ENCODE results near the gene PAPPA.

PAPPA gene

DNA sequence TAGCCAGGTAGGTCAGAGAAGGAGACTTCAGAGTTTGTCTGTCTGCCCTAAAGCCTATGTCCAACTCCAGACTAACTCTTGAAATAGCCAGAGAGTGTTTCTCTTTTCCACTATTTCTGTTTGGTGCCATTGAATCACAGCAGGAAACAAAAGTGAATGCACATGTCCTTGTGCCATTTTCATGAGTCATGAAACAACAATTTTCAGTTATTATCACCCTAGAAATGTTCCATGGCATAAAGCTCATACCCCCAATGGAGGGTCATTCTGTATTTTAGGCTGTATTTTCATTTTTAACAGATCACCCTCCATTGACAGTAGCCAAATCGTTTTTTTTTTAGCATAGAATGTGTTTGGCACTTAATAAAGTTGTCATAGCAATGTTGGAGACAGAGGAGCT lies 124.7 kb downstream of the PAPPA start:
- DNase-seq: no peak

DNA sequence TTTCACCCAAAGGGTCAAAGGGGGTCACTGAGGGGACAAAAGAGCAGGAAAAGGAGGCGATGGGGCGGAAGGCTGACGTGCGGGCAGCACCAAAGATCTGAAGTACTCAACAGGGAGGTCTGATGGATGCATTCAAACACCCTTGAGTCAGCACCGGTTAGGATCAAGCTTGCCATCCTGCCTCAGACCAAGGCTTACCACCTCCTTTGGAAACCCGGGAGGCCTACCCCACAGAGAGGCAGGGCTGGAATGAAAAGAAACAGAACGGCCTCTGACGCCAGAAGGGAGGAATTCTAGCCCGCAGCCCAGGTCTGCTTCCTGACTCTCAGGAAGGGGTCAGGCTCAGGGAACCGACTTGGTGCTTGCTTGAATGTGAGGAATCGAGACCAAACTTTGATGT lies 125.6 kb downstream of the PAPPA start:
- no peak for DNase-seq

DNA sequence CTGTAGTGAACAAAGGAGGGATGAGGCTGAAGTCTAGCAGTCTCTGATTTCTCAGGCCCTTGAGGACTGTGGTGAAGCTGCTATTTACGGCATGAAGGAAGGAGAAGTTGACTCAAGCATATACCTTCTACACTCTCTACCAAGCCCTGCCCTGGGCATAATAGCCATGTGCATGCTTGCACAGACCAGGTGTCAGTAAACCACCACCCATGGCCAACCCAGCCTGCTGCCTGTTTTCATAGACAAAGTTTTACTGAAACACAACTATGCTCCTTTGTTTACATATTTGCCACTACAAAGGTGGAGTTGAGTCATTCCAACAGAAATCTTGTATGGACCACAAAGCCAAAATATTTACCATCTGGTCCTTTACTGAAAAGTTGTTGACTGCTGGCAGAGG lies 126.9 kb downstream of the PAPPA start:
- DNase-seq: no peak

DNA sequence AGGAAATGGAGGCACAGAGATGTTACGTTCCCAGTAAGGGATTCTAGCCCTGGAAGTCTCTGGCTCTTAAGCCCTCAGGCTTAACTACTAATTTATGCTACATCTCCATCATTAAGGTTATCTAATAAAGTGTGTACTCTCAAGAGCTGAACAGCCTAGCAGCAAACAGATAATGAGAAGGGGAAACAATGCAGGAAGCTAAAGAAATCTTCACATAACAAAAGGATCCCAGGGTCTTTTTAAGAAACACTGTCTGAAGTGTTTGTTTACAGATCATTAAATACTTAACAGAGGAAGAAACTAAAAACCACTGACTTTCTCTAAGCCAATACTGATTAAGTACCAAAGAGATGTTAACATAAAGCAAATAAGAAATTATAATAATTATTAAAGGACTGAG lies 129.0 kb downstream of the PAPPA start:
- DNase-seq: peak; percentile 47

DNA sequence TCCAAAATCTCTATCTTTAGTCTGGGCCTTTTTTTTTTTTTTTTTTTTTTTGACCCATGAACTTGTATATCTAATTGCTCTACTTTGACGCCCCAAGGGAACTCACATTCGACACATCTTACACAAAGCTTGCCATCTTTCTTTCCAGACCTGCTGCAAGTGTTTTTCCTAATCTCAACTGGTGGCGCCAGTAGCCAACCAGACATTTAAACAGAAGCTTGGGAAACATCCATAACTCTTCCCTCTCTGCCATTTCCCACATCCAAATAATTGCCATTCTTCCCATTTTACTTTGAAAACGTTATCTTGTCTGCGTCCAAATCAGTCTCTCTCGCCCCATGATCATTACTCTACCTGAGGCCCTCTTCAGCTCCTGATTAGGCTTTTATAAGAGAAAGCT lies 130.9 kb downstream of the PAPPA start:
- no peak for DNase-seq

DNA sequence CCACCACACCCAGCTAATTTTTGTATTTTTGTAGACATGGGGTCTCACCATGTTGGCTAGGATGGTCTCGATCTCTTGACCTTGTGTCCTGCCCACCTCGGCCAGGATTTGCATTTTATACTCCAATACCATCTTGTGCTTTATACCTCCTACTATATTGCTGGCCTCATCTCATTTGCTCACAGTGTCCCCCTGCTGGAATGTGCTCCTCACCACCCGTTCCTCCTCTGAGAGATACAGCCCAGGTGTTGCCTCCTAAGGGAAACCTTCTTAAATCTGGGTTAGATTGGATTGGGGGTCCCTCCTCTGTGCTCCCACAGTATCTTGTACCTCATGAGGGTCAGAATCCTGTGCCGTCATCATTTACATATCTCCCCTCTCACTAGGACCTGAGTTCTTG lies 131.7 kb downstream of the PAPPA start:
- no peak for DNase-seq

DNA sequence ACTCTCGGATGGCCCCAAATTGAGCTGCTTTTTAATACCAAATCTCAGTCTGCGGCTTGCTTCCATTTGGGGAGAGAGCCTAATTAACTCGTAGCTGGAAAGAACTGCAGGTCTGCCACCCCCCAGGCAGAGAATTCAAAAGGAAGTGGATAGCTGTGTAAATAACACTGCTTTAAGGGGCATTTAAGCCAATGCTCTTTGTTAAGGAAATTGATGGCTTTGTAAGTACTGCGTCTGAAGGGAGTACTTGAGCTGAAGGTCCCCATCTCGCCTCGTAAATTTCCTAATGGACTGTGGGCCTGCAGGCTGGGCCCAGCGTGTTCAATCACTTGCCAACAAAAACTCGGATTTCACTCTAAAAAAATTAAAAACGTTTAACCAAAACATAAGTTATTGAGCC lies 132.7 kb downstream of the PAPPA start:
- peak; percentile 66 for DNase-seq

DNA sequence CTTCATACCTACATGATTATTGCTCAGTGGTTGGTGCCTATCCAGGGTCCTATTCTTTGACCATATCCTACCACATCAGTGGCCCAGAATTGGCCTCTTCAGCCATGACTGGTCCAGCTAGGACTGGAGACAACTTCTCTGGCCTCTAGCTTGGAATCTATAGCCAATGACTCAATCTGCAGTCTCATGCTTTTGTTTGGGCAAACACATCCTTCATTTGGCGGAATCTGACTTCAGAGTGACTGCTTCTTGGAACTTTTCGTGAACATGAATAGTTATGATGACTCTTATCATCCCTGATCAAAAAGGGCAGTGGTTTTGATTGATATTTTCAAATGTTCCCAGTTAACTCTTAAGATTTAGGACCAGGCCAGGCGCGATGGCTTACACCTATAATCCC lies 134.1 kb downstream of the PAPPA start:
- no peak for DNase-seq

DNA sequence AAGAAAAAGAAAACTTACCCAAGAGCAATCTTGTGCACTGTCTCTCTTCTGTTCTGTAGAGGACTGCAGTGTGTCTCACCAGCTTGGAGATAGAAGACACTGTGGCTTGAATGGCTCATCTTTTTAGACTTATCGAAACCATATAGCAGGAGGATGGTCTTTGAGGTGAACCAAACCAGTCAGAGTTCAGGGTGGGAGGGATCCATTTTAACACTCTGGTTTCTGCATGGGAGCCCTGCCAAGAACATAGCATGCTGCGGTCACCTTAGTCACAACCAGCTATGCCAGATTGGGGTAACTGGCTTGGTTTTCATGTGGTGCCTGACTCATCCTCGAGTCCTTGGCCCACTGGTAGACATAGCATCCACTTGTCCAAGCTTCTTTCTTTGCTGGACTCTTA lies 135.1 kb downstream of the PAPPA start:
- no peak for DNase-seq

DNA sequence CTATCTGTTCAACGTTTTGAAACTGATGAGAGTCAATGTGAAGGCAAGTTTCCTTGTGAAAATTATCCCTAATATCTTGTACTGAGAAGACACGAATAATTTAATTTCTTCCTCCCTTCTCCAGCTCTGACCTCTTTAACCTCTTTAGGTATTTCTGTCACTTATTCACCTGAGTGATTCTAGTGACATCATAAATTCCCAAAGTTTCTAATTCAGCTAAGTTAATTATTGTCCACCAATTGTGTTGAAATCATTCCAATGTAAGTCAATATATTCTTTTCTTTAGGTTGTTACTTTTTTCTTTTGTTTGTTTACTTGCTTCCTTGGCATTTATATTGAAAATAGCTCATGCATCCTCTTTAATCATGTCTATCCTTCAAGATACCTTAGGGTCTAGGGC lies 143.8 kb downstream of the PAPPA start:
- DNase-seq: no peak

DNA sequence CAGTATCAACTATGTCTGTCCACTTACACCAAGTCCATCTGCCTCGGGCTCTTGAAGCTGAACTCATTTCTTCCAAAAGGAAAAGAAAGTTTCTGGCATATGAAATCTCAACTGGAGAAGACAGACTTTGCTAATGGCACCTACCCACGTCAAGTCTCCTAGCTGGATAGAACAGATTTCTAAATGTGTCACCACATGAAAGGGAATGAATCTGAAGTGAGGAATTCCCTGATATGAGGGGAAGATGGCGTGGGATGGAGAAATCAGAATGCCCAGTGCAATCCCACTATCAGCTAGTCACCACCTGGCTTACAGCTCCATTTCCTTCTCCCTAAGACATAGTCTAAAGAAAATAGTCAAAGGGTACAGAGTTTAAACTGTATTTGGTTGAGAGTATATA lies 144.7 kb downstream of the PAPPA start:
- no peak for DNase-seq

DNA sequence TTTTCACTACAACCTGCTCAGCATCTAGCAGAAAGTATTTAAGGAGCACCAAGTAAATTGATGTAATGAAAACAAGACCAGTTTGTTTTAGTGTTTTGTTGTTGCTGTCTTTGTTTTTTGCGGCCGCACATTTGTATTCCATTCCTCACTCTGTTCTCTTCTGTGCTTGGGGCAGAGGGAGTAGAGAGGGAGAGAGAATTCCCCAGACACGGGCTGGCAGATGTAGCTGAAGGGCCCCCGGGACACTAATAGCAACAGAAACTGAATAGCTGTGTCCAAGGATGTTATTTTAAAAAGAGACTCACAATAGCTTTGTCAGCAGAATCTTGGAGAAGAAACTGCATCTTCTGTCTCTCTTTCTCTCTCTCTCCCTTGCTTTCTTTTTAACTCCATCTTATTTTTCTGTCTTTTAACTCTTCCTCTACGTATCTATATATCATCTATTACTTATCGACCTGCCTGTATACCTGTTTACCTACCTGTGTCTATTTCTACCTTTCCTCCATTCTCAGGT lies 145.3 kb downstream of the PAPPA start:
- no peak for DNase-seq

DNA sequence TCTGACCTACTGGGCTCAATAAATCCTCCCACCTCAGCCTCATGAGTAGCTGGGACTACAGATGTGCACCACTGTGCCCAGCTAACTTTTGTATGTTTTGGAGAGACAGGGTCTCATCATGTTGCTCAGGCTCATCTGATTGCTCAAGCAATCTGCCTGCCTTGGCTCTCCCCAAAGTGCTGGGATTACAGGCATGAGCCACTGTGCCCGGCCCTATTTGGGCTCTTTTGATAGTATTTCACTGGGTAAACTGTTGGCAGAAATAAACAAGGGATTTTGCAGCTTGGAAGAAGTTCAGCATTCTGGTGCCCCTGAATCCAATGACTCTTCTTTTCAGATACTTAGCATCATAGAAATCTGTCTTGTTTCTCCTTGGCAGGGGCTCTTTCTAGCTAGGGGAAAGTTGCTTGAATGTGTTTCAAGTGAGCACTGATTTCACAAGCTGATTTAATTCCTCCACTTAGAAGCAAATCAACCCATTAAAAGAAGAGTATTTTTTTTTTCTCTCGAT lies 146.8 kb downstream of the PAPPA start:
- DNase-seq: no peak

DNA sequence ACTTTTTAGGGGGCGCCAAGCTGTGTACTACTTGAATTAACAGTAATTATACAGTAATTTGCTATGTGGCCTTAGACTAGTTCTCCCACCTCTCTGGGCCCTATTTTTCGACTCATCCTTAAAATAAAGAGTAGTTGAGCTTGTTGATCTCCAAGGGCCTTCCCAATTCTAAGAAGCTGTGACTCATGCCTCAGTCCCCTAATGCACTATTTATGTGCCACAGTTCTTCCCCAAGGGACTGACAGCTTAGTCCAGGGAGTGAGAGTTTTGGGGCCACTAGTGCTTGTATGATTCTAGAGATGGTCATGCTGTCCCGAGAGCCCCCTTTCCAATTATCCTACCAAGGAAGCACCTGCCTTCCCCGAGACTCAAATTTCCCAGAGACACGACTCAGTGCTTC lies 149.7 kb downstream of the PAPPA start:
- DNase-seq: no peak

DNA sequence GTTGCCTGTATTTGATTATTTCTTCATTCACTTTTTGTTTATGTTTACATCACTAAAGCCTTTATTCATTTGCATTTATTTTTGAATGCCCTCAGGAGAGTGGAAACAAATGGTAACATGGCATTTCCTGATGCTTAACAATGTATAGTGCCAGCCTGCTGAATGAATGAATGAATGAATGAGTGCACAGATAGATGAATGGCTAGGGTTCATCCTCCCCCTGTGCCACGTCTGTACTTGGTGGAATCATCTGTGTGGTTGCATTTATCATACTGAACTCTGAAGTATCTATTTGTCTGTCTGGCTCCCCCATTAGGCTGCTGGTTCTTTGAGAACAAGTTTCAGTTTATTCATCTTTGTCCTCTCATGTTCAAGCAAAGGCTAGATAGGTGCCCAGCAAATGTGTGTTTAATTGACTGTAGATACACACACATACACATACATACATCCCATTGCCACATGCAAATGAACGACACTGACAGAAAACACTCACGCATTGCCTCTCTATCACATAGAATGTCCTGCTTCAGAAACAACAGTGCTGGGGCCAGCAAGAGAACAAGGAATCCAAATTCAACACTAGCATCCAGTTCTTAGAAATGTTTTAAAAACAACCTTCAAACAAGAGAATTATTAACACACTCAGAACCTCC lies 150.4 kb downstream of the PAPPA start:
- DNase-seq: no peak

DNA sequence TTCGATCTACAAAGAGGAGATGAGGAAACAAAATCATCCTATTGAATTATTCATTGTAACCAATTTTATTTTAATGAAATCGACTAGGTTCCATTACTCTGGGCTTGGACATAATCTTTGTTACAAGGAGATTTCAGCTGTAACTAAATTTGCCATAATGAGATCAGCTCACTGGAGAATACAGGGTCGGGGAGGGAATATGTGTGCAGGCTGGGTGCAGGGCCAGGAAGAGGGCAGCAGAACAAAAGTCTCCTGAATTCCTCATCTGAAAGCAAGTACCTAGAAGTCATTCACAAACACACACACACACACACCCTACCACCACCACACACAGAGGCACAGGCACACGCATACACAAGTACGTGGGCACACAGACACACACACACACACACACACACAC lies 151.2 kb downstream of the PAPPA start:
- no peak for DNase-seq

DNA sequence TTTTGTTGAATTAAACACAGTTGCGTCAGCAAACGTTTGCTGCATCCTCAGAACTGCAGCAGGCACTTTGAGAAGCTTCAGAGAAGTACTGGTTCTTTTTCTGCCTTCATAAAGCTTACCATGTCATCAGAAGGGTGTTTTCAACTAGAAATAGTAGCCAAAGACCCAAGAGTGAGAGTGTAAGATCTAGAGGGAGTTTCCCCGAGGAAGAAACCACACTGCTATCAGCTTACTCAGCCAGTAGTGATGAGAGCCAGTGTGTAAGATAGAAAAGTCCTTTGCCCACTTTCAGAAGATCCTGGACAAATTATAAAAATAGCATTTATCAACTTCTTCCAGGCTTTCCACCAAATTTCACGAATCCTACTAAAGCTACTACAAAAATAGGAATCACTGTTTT lies 154.5 kb downstream of the PAPPA start:
- DNase-seq: no peak

DNA sequence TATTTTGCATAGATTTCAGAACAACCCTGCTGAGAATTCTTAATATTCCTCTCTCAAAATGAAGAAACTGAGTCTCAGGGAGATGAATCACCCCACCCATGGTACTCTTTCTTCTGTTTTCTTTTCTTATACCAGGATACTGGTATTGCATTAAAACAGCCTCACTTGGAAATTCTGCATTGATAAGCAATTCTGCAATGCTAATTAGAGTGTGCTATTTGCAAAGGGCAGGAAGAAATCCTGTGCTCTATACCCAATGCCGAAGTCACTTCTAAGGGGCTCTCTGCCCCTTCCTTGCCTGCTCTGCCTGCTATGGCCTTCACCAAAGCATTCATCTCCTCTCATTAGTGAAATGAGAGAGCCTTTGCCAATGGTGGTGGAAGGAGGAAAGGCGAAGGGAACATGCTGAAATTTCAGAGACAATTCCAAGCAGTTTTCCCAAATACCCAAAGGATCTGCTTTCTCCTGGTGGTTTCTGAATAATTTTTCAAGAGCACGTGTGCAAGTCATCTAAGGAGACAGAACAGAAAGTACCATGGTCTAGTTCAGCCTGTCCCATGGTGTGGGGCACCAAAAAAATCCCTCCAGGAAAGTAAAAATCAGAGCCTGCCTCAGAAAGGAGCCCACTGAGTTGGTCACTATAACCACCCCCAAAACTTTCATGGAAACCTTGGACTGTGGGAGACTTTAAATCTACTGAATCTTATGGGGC lies 156.5 kb downstream of the PAPPA start:
- DNase-seq: no peak

DNA sequence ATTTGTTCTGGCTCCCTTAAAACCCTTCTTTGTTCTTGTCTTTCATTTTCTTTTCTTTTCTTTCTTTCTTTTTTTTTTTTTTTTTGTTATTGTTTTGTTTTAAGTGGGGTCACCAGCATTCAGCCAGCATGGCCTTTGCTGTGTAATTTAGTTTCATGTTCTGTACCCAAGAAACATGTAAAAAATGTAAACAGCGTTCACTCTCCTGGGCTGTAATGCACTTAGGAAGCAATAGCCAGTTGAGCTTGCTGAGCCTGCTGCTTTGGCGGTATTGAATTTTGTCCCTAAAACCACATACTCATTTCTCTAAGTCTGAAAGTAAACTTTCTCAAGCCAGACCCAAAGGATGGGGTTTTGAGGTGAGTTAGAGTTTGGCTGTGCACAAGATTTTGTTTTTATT lies 158.6 kb downstream of the PAPPA start:
- no peak for DNase-seq

DNA sequence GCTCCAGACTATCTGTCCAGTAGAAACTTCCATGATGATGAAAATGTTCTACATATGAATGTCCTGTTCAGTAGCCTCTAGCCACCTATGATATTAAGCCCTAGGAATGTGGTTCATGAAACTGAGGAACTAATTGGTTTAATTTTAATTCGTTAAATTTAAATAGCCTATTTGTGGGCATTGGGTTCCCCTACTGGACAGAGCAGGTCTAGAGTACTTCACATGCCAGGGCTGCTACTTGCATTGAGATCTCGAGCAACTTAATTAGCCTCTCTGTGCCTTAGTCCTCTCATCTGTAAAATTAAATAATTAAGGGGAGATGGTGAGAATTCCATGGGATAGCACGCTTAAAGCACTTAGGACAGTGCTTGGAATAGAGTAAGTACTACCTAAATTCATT lies 160.0 kb downstream of the PAPPA start:
- no peak for DNase-seq

DNA sequence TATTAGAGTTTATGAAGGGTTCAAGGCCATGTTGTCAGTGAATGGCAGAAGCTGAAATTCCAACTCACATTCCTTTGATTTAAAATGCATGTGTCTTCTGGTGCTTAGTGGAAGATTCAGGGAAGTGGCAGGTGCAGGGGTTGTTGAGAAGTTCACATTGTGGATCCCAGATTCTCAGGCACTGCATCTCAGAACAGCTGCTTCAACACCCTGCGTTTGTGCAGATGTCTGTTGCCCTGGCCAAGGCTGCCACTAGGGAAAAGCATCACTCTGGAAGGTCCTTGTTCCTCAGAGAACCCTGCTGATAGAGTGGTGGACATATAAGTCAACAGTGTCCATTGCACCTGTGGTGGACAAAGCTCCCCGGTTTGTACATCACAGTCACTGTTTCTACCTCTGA lies 162.7 kb downstream of the PAPPA start:
- DNase-seq: no peak

DNA sequence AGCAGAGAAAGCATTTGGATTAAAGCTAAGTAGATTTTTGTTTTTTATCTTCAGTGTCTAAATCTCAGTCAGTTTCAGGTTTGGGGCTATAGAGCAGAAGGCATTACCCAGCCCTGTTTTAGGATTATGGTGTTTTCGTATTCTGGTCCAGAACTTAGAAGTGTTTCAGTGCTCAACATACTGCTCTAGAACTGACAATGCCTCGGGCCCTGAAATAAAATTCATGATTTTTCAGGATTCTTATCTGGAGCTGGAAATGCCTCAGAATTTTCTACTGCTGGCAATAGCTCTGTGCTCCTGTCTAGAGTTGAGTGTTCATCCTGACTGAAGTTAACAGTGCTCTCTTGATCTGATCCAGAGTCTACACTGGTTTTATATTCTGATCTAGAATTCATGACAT lies 163.9 kb downstream of the PAPPA start:
- no peak for DNase-seq

DNA sequence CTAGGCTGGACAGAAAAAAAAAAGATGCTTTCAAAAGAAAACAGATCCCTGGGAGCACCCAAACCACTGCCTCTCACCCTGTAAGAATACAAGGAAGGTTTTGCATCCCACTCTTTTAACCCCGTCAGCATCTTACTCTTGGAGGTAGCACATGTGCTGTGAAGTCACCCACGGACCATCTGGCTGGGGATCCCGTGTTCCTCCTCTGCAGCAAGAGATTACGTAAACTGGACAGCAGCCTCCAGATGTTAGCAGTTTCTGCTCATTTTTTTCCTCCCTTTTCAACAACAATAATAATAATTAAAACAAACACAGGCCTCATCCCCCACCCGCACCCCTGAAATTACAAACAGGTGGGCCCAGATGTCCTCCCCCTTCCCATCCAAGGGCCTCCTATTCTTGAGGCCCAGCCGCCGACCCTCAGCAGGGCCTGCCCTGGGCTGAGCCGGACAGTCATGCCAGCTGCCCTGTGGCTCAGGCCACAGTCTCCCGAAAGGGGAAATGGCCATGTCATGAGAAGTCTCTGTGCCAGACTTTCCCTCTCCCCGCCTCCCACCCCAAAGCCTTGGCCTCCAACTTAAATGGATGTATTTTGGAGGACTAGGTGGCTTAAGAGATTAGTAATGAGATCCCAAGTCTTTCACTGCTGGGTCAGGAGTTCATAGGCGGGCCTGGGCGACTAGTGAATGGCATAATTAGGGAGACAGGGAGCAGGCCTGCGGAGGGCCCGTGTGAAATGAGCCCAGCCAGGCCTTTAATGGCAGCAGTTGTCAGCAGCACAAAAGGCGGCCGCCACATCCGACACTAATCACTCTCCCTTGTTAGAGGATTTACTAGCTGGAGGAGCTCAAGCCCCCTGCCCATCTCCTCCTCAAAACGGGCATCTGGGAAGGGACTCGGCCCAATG lies 165.1 kb downstream of the PAPPA start:
- DNase-seq: no peak

DNA sequence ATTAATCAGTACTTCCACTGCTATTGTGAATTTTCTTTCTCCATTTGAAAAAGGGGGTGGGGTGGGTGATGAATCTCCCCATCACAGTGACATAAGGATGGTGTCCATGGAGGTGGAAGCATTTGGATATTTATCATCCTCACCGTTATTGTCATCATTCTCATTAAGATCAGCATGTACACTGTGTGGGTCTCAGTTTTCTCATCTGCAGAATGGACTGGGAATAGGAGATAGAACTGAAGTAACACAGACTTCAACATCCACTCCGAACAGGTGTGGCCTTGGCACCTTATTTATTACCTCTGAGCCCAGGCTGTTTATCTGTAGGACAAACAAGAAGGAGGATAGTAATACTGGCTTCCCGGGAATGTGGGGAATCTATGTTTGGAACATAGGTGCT lies 165.9 kb downstream of the PAPPA start:
- no peak for DNase-seq

Measured in NCI-H146 (cell line).